Nephron progenitor cell (in vitro differentiated cells): ENCODE data around the gene TAF6.

Experiments used
- DNase-seq: peaks from one replicate; pipeline ENCODE4 v3.0.0; 2021
- H3K27ac Mint-ChIP-seq: 2 replicates; pipeline ENCODE4 v1.8.0; 2021; ENCODE audit warnings: mild to moderate bottlenecking, moderate library complexity, mixed read lengths
- H3K27me3 Mint-ChIP-seq: 2 replicates; pipeline ENCODE4 v1.8.0; 2021; ENCODE audit warnings: mild to moderate bottlenecking, low read depth, mixed read lengths; ENCODE audit not compliant: poor library complexity
- H3K36me3 Mint-ChIP-seq: 2 replicates; pipeline ENCODE4 v1.8.0; 2021; ENCODE audit warnings: low read depth, mixed read lengths
- H3K4me1 Mint-ChIP-seq: 2 replicates; pipeline ENCODE4 v1.8.0; 2021; ENCODE audit warnings: mixed read lengths
- H3K4me3 Mint-ChIP-seq: 2 replicates; pipeline ENCODE4 v1.8.0; 2021; ENCODE audit warnings: mild to moderate bottlenecking, moderate library complexity, mixed read lengths
- H3K9me3 Mint-ChIP-seq: 2 replicates; pipeline ENCODE4 v1.8.0; 2021; ENCODE audit warnings: mild to moderate bottlenecking, moderate library complexity, mixed read lengths
- TF ChIP-seq, protein P1 (sequence below): fragments of 200-600 bp; sonication (generic); IDR thresholded peaks from 2 replicates; pipeline ENCODE4 v1.5.0; 2021; ENCODE audit warnings: antibody characterized with exemption

TAF6 gene

DNA sequence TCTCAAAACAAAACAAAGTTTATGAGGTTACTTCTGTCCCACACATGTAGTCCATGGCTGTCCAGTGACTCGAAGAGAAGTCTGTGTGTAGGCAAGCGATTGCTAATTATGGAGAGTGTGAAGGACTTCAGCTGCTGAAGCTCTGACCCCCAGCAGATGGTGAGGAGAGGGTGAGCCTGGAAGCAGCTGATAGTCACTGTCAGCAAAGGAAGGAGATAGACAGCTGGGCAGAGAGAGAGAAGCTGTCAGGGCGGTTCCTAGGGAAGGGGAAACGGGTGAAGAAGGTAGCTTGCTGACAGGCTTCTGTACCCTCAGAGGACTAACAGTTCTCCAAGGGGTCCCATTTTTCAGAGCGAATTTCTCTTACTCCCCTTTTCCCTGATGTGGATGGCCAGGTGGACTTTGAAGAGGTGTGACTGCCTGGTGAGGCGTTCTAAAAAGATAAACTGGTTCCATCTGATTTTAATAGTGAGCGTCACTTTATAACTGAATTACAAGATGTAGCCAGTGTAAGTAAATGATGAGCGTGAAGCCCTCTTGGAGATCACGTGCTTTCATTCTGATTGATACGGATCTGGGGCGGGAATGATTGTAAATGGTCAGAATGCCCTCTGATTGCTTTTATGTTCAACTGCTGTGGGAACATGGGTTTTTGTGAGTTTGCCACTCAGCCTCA lies 57.5 kb downstream of the TAF6 start:
- DNase-seq = no peak
- Mint-ChIP-seq H3K27me3 (no peaks in the 10 kb centered on the region), H3K27ac (no peak overlapping the region), H3K9me3 (peaks cover 22% of the 10 kb centered on the region), H3K4me3 (no peak overlapping the region), H3K4me1 (no peaks in the 10 kb centered on the region), H3K36me3 (peaks cover 85% of the 10 kb centered on the region)
- TF ChIP-seq, protein P1, sequence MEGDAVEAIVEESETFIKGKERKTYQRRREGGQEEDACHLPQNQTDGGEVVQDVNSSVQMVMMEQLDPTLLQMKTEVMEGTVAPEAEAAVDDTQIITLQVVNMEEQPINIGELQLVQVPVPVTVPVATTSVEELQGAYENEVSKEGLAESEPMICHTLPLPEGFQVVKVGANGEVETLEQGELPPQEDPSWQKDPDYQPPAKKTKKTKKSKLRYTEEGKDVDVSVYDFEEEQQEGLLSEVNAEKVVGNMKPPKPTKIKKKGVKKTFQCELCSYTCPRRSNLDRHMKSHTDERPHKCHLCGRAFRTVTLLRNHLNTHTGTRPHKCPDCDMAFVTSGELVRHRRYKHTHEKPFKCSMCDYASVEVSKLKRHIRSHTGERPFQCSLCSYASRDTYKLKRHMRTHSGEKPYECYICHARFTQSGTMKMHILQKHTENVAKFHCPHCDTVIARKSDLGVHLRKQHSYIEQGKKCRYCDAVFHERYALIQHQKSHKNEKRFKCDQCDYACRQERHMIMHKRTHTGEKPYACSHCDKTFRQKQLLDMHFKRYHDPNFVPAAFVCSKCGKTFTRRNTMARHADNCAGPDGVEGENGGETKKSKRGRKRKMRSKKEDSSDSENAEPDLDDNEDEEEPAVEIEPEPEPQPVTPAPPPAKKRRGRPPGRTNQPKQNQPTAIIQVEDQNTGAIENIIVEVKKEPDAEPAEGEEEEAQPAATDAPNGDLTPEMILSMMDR = no peak

DNA sequence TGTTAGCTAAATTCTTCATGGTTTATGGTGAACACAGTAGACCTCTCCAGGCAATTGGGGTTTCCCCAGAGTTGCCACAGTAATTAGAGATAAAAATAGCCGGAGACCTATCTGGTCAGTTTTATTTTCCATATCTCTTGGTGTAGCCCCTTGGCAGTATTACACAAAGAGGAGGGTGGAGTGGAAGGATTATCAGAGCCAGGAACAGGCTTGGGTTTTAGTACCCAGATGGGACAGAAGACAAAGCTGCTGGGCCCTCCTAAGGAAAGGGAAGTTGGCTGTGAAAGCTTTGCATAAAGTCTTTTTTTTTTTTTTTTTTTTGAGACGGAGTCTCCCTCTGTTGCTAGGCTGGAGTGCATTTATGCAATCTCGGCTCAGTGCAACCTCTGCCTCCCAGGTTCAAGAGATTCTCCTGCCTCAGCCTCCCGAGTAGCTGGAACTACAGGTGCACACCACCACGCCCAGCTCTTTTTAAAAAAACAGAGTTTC lies 59.9 kb downstream of the TAF6 start:
- TF ChIP-seq, protein P1 = no peak
- Mint-ChIP-seq H3K4me3 (no peak overlapping the region), H3K4me1 (no peaks in the 10 kb centered on the region), H3K27ac (no peak overlapping the region), H3K36me3 (peaks cover 65% of the 10 kb centered on the region), H3K9me3 (peaks cover 8% of the 10 kb centered on the region), H3K27me3 (no peaks in the 10 kb centered on the region)
- no peak for DNase-seq
